ENCODE data around the gene RHBDF1.

GRCh38 chr16:75580-76501 is 3.4 kb upstream of the RHBDF1 start:
- TF ChIP-seq ELK1 (IDR thresholded peaks at IDR 0.05; ENCODE audit: low read depth, low read length): no peak
- TF ChIP-seq, protein P1, sequence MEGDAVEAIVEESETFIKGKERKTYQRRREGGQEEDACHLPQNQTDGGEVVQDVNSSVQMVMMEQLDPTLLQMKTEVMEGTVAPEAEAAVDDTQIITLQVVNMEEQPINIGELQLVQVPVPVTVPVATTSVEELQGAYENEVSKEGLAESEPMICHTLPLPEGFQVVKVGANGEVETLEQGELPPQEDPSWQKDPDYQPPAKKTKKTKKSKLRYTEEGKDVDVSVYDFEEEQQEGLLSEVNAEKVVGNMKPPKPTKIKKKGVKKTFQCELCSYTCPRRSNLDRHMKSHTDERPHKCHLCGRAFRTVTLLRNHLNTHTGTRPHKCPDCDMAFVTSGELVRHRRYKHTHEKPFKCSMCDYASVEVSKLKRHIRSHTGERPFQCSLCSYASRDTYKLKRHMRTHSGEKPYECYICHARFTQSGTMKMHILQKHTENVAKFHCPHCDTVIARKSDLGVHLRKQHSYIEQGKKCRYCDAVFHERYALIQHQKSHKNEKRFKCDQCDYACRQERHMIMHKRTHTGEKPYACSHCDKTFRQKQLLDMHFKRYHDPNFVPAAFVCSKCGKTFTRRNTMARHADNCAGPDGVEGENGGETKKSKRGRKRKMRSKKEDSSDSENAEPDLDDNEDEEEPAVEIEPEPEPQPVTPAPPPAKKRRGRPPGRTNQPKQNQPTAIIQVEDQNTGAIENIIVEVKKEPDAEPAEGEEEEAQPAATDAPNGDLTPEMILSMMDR (IDR thresholded peaks at IDR 0.05 in 2 of 3, conservative IDR thresholded peaks at IDR 0.05 in 1 of 3; ENCODE audit: control insufficient read depth in 2 of 3, extremely low read depth in 1 of 3, insufficient read depth in 1 of 3, low read depth in 3 of 3, low read length in 3 of 3): no peak
- TF ChIP-seq SIN3A (IDR thresholded peaks at IDR 0.05; ENCODE audit: low read depth, low read length): no peak
- no peak for TF ChIP-seq STAT3 (IDR thresholded peaks at IDR 0.05; ENCODE audit: low read depth, low read length)
- no peak for TF ChIP-seq ATF3 (IDR thresholded peaks at IDR 0.05; ENCODE audit: borderline replicate concordance, extremely low read depth, low read depth, low read length)
- TF ChIP-seq, protein P2, sequence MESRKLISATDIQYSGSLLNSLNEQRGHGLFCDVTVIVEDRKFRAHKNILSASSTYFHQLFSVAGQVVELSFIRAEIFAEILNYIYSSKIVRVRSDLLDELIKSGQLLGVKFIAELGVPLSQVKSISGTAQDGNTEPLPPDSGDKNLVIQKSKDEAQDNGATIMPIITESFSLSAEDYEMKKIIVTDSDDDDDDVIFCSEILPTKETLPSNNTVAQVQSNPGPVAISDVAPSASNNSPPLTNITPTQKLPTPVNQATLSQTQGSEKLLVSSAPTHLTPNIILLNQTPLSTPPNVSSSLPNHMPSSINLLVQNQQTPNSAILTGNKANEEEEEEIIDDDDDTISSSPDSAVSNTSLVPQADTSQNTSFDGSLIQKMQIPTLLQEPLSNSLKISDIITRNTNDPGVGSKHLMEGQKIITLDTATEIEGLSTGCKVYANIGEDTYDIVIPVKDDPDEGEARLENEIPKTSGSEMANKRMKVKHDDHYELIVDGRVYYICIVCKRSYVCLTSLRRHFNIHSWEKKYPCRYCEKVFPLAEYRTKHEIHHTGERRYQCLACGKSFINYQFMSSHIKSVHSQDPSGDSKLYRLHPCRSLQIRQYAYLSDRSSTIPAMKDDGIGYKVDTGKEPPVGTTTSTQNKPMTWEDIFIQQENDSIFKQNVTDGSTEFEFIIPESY (IDR thresholded peaks at IDR 0.05): no peak
